Natural killer cell (primary cell): Measurements from ENCODE around the gene CYGB. TPM values are rescaled to one million over a fixed set of nuclear protein-coding genes. Genes with fewer than 3 reads are reported as not detected.

Experiments used
- ATAC-seq, 3 donors: fragments of 150-1000 bp in 2 of 3; fragments of 200-7000 bp in 1 of 3; cut with Tn5 transposase; 1 replicate in 1 of 3; 2 replicates in 2 of 3; pipeline ENCODE4 v1.10.0; 2021; ENCODE audit warnings: mild to moderate bottlenecking in 2 of 3, moderate library complexity in 2 of 3
- DNase-seq, 2 donors: peaks; one replicate each; pipeline versions ENCODE4 v3.0.0 to v3.0.0-alpha.2; 2013 to 2021; ENCODE audit warnings: mixed read lengths in 1 of 2
- H3K27ac ChIP-seq: one replicate; pipeline ENCODE4 v1.5.1; 2013; ENCODE audit warnings: mild to moderate bottlenecking, low read length
- H3K27me3 ChIP-seq: one replicate; pipeline ENCODE4 v1.6.1; 2013; ENCODE audit warnings: low read length; ENCODE audit not compliant: control insufficient read depth, insufficient read depth
- H3K36me3 ChIP-seq: one replicate; pipeline ENCODE4 v1.6.1; 2013; ENCODE audit warnings: low read length; ENCODE audit not compliant: control insufficient read depth, insufficient read depth
- H3K4me1 ChIP-seq: one replicate; pipeline ENCODE4 v1.6.1; 2013; ENCODE audit warnings: low read length; ENCODE audit not compliant: control insufficient read depth, insufficient read depth
- H3K4me3 ChIP-seq: one replicate; pipeline ENCODE4 v1.5.1; 2013; ENCODE audit warnings: low read length
- H3K9me3 ChIP-seq: one replicate; pipeline ENCODE4 v1.6.1; 2013; ENCODE audit warnings: low read length; ENCODE audit not compliant: control insufficient read depth, insufficient read depth
- H3K27ac Mint-ChIP-seq, 2 donors: one replicate each; pipeline ENCODE4 v1.8.0; 2022; ENCODE audit warnings: mild to moderate bottlenecking in 2 of 2, mixed read lengths in 2 of 2, moderate library complexity in 1 of 2
- H3K27me3 Mint-ChIP-seq, 2 donors: one replicate each; pipeline ENCODE4 v1.8.0; 2022; ENCODE audit warnings: low read depth in 2 of 2, mixed read lengths in 2 of 2
- H3K36me3 Mint-ChIP-seq: one replicate; pipeline ENCODE4 v1.8.0; 2022; ENCODE audit warnings: mixed read lengths
- H3K4me1 Mint-ChIP-seq, 2 donors: one replicate each; pipeline ENCODE4 v1.8.0; 2022; ENCODE audit warnings: mixed read lengths in 2 of 2
- H3K4me3 Mint-ChIP-seq: one replicate; pipeline ENCODE4 v1.8.0; 2022; ENCODE audit warnings: mild to moderate bottlenecking, moderate library complexity, mixed read lengths
- H3K9me3 Mint-ChIP-seq, 2 donors: one replicate each; pipeline ENCODE4 v1.8.0; 2022; ENCODE audit warnings: mixed read lengths in 2 of 2
- CTCF ChIP-seq: fragments of 200-600 bp; IDR thresholded peaks from one replicate; pipeline ENCODE4 v1.8.0; 2022; ENCODE audit warnings: antibody characterized with exemption
- WGBS: methylation state at CpG from one replicate; pipeline ENCODE4 v1.1.7; 2013; ENCODE audit warnings: missing lambda C conversion rate; ENCODE audit not compliant: insufficient coverage; 5-methylcytosine and 5-hydroxymethylcytosine counted together
- intact Hi-C: fragments of 100-400 bp; cut with micrococcal nuclease; formaldehyde crosslinking; loops from one replicate; pipeline ENCODE4 v1.14.2; 2022
- total RNA-seq, 4 donors: library from RNA; stranded (reverse); fragments of 120-200 nt in 1 of 4; gene quantifications; one replicate each; pipeline versions ENCODE4 v1.2.3 to v1.2.4, GENCODE V29; 2013 to 2022

CYGB gene
- total RNA-seq, 3 donors from 2014 or later (not counting 1 experiment from before 2014, with no cell fraction given), result 0.12 to 0.33 (median 0.16) TPM

DNA sequence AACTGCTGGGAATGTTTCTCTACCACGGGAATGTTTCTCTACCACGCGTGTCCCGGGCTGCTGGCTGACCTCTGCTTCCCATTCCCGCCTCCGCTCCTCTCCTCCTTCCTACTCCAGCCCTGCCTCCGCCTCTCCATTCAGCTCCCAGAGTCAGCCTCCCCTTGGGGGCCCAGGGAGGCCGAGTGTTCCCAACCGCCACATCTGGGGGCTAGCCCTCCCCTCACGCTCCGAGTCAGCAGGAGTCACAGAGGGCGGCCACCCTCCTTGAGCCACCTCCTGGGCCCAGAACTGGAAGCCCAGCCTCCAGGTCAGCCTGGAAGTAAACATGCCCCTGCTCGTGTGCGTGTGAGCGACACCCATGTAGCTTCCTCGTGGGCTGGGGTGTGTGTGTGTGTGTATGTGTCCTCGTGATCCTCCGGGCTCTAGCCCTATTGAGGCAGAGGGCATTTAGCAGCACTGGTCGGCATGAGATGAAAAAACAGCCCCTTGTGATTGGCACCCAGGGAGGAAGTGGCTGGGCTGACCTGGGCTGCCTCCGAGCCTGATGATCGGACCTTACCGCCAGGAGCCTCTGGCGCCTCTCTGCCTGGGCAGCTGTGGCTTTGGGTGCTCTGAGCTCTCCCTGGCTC lies 7.3 kb downstream of the CYGB start:
- H3K4me3 Mint-ChIP-seq, result peak overlapping the region; percentile 9
- H3K27ac Mint-ChIP-seq, result peak overlapping the region in 1 of 2 donors; percentile 77
- ATAC-seq (peak in 1 of 3 donors; percentile 11), DNase-seq (no peak)
- Histone ChIP-seq H3K9me3 (no peaks in the 10 kb centered on the region), H3K36me3 (no peaks in the 10 kb centered on the region), H3K4me1 (peaks cover 47% of the 10 kb centered on the region), H3K4me3 (no peak overlapping the region), H3K27me3 (no peaks in the 10 kb centered on the region), H3K27ac (peak overlapping the region; percentile 49)
- 71% methylated on average over 23 of the region's 23 CpGs for WGBS
- no peaks in the 10 kb centered on the region for H3K9me3 Mint-ChIP-seq
- peaks cover 11 to 25% of the 10 kb centered on the region in 2 donors for H3K4me1 Mint-ChIP-seq
- TF ChIP-seq CTCF, result no peak
- intact Hi-C loops, result no loop called here
- no peaks in the 10 kb centered on the region for H3K36me3 Mint-ChIP-seq
- peaks cover 0 to 5% of the 10 kb centered on the region in 2 donors for H3K27me3 Mint-ChIP-seq

GRCh38 chr17:76529224-76530094 lies 8.1 kb downstream of the CYGB start:
- WGBS, result 69% methylated on average over 19 of the region's 20 CpGs
- Mint-ChIP-seq H3K27ac (peak overlapping the region in 1 of 2 donors; percentile 77), H3K4me1 (peaks cover 17 to 32% of the 10 kb centered on the region in 2 donors), H3K4me3 (no peak overlapping the region), H3K36me3 (no peaks in the 10 kb centered on the region), H3K27me3 (no peaks in the 10 kb centered on the region), H3K9me3 (no peaks in the 10 kb centered on the region)
- DNase-seq (no peak), ATAC-seq (no peak)
- H3K27me3 ChIP-seq, result no peaks in the 10 kb centered on the region
- intact Hi-C loops, result no loop called here
- peaks cover 47% of the 10 kb centered on the region for H3K4me1 ChIP-seq
- TF ChIP-seq CTCF, result no peak
- no peaks in the 10 kb centered on the region for H3K36me3 ChIP-seq
- H3K9me3 ChIP-seq, result no peaks in the 10 kb centered on the region
- no peak overlapping the region for H3K4me3 ChIP-seq
- peak overlapping the region; percentile 83 for H3K27ac ChIP-seq

- H3K36me3 ChIP-seq, result no peaks in the 10 kb centered on the region
- H3K36me3 Mint-ChIP-seq, result no peaks in the 10 kb centered on the region
- peak overlapping the region; percentile 83 for H3K27ac ChIP-seq
- WGBS, result 67% methylated on average over 29 of the region's 31 CpGs
- intact Hi-C loops, result no loop called here
- no peaks in the 10 kb centered on the region for H3K27me3 ChIP-seq
- H3K4me1 Mint-ChIP-seq, result peaks cover 19 to 36% of the 10 kb centered on the region in 2 donors
- H3K4me1 ChIP-seq, result peaks cover 47% of the 10 kb centered on the region
- no peaks in the 10 kb centered on the region for H3K9me3 Mint-ChIP-seq
- H3K27ac Mint-ChIP-seq, result peak overlapping the region in 1 of 2 donors; percentile 75
- H3K9me3 ChIP-seq, result no peaks in the 10 kb centered on the region
- ATAC-seq, result no peak
- TF ChIP-seq CTCF, result no peak
- no peak for DNase-seq
- H3K4me3 ChIP-seq, result peak overlapping the region; percentile 36
- no peak overlapping the region for H3K4me3 Mint-ChIP-seq
- no peaks in the 10 kb centered on the region for H3K27me3 Mint-ChIP-seq
These were observed 8.8 kb downstream of the CYGB start for GRCh38 chr17:76528528-76529223.
